Astrocyte (in vitro differentiated cells and primary cell): ENCODE data around the gene SERPINF2.
"Not testable (repeated sequence)": the region's sequence is repeated elsewhere in the genome, so short reads cannot be mapped to it uniquely, and the experiment has no call there.

ENCODE experiments used
- EZH2 ChIP-seq: IDR thresholded peaks from 2 replicates; pipeline ENCODE4 v1.6.1; 2012; ENCODE audit warnings: mild to moderate bottlenecking, low read length, inconsistent platforms; ENCODE audit not compliant: insufficient read depth
- TF ChIP-seq, protein P1 (sequence below): IDR thresholded peaks from 2 replicates; pipeline ENCODE4 v1.5.1; 2011; ENCODE audit warnings: low read depth, mild to moderate bottlenecking, inconsistent platforms, low read length, moderate library complexity; ENCODE audit not compliant: insufficient read depth

DNA sequence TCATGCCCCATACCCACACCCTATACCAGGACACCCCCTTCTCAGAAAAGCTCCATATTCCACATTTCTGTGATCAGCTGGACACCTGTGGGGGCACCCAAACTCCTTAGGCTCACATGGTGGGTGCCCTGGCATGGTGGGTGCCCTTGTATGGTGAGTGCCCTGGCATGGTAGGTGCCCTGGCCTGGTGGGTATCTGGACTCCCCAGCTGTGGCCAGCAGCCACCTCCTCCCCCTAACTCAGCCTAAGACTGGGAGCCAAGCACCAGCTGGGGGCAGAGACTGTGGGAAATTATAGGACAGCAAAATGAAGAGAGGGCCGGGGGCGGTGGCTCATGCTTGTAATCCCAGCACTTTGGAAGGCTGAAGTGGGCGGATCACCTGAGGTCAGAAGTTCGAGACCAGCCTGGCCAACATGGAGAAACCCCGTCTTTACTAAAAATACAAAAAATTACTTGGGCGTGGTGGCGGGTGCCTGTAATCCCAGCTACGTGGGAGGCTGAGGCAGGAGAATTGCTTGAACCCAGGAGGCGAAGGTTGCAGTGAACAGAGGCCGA, 33.8 kb upstream of the SERPINF2 start:
- TF ChIP-seq, protein P1, sequence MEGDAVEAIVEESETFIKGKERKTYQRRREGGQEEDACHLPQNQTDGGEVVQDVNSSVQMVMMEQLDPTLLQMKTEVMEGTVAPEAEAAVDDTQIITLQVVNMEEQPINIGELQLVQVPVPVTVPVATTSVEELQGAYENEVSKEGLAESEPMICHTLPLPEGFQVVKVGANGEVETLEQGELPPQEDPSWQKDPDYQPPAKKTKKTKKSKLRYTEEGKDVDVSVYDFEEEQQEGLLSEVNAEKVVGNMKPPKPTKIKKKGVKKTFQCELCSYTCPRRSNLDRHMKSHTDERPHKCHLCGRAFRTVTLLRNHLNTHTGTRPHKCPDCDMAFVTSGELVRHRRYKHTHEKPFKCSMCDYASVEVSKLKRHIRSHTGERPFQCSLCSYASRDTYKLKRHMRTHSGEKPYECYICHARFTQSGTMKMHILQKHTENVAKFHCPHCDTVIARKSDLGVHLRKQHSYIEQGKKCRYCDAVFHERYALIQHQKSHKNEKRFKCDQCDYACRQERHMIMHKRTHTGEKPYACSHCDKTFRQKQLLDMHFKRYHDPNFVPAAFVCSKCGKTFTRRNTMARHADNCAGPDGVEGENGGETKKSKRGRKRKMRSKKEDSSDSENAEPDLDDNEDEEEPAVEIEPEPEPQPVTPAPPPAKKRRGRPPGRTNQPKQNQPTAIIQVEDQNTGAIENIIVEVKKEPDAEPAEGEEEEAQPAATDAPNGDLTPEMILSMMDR, result not testable (repeated sequence)
- TF ChIP-seq EZH2, result not testable (repeated sequence)
